Measurements from ENCODE around the gene ARPIN. TPM values are rescaled to one million over a fixed set of nuclear protein-coding genes. Genes with fewer than 3 reads are reported as not detected.
"Not testable (repeated sequence)": the region's sequence is repeated elsewhere in the genome, so short reads cannot be mapped to it uniquely, and the experiment has no call there.

The ARPIN gene
- 19.6 and 20.4 TPM in 2 replicates for total RNA-seq
- long read RNA-seq, full-length matches to known transcripts, result 5 of 7 reads
- long read RNA-seq, partial matches to known transcripts, result 0 of 7 reads
- long read RNA-seq, other reads (novel, unspliced or antisense), result 2 of 7 reads

DNA sequence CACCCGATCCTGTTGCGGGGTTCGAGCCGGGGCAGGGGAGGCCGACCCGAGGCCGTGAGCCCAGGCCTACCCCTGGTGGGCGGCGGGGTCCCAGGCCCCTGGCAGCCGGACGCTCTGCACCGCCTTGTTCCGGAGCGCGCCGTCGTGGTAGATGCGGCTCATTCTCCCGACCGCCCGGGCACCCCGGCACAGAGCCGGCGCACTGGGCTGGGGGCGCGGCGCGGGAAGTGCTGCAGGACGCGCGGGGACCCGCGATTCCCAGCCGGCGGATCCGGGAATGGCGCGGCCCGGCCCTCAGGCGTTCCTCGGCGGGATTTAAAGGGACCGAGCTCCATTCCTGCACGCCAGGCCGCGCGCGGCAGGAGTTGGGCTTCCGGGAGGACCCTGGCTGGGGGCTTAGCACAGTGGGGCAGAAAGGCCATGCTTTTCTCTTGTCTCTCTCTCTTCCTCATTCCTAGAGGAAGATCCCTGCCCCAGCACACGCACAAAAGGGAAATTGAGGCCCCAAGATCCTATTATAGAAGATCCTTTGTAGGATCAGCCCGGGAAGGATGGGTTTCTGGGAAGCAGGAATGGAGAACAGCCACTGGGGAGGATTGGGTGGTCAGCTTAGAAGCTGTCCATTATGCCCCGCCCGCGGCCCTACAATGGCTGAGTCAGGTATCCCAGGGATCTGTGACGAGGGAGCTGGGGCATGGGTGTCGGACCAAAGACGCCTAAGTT lies at the start of gene ARPIN:
Gene ARPIN (minus strand): TSS at position 279 of the 723 bp plus-strand sequence. CDS start 117 bp downstream, at position 162.
- TF ChIP-seq, protein P1, sequence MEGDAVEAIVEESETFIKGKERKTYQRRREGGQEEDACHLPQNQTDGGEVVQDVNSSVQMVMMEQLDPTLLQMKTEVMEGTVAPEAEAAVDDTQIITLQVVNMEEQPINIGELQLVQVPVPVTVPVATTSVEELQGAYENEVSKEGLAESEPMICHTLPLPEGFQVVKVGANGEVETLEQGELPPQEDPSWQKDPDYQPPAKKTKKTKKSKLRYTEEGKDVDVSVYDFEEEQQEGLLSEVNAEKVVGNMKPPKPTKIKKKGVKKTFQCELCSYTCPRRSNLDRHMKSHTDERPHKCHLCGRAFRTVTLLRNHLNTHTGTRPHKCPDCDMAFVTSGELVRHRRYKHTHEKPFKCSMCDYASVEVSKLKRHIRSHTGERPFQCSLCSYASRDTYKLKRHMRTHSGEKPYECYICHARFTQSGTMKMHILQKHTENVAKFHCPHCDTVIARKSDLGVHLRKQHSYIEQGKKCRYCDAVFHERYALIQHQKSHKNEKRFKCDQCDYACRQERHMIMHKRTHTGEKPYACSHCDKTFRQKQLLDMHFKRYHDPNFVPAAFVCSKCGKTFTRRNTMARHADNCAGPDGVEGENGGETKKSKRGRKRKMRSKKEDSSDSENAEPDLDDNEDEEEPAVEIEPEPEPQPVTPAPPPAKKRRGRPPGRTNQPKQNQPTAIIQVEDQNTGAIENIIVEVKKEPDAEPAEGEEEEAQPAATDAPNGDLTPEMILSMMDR (IDR thresholded peaks at IDR 0.05; ENCODE audit: unreplicated experiment), result peak; percentile 14
- peaks cover 16% of the 10 kb centered on the region for H3K4me1 Mint-ChIP-seq (ENCODE audit: low read depth)
- no peaks in the 10 kb centered on the region for H3K9me3 Mint-ChIP-seq (ENCODE audit: low read depth)
- peaks cover 7% of the 10 kb centered on the region for H3K36me3 Mint-ChIP-seq (ENCODE audit: insufficient read depth)
- peak; percentile 43 for DNase-seq (ENCODE audit: low spot score, unreplicated experiment)
- peak within 1 kb of the TSS; percentile 80 for H3K4me3 Mint-ChIP-seq (ENCODE audit: low read depth)
- peaks cover 3% of the 10 kb centered on the region for H3K27me3 Mint-ChIP-seq
- peak within 1 kb of the TSS; percentile 87 for H3K27ac Mint-ChIP-seq

DNA sequence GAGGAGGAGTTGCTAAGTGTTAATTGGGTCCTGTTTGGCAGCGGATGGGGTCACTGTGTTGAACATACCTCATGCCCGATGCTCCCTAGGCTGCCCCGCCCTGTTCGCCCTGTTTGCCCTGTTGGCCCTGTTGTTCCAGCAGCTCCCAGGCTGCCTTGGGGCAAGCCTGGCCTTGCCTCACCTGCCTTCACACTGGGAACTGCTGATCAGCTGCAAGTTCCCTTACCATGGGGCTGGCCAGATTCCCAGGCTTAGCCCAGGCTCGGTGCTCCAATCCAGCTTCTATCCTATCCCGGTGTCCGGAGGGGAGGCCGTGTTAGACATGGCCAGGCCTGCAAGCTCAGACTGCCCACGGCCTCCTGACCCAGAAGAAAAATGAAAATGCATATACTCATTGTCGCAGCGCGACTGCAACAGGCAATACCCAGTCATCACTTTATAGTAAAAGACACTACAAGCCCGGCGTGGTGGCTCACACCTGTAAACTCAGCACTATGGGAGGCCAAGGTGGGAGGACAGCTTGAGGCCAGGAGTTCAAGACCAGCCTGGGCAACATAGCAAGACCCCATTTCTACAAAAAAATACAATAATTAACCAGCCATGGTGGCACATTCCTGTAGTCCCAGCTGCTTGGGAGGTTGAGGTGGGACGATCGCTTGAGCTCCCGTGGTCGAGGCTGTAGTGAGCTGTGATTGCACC lies 45.5 kb upstream of the ARPIN start:
- TF ChIP-seq, protein P1 (IDR thresholded peaks at IDR 0.05; ENCODE audit: unreplicated experiment), result no peak
- no peak for DNase-seq (ENCODE audit: low spot score, unreplicated experiment)
- Mint-ChIP-seq H3K9me3 (ENCODE audit: low read depth) (peaks cover 4% of the 10 kb centered on the region), H3K36me3 (ENCODE audit: insufficient read depth) (no peaks in the 10 kb centered on the region), H3K27ac (peak overlapping the region; percentile 37), H3K4me3 (ENCODE audit: low read depth) (no peak overlapping the region), H3K4me1 (ENCODE audit: low read depth) (peaks cover 11% of the 10 kb centered on the region), H3K27me3 (no peaks in the 10 kb centered on the region)

DNA sequence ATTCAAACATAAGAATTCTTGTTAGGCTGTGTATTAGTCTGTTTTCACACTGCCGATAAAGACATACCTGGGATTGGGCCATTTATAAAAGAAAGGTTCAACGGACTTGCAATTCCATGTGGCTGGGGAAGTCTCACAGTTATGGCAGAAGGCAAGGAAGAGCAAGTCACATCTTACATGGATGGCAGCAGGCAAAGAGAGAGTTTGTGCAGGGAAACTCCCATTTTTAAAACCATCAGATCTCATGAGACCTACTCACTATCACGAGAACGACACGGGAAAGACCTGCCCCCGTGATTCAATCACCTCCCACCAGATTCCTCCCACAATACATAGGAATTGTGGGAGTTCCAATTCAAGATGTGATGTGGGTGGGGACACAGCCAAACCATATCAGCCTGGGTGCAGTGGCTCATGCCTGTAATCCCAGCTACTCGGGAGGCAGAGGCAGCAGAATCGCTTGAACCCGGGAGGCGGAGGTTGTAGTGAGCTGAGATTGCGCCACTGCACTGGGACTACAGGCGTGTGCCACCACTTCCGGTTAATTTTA lies 42.8 kb upstream of the ARPIN start:
- H3K36me3 Mint-ChIP-seq (ENCODE audit: insufficient read depth); DNase-seq (ENCODE audit: low spot score, unreplicated experiment); H3K27me3 Mint-ChIP-seq; H3K4me3 Mint-ChIP-seq (ENCODE audit: low read depth); H3K9me3 Mint-ChIP-seq (ENCODE audit: low read depth); H3K27ac Mint-ChIP-seq: not testable (repeated sequence)
- peaks cover 19% of the 10 kb centered on the region for H3K4me1 Mint-ChIP-seq (ENCODE audit: low read depth)

DNA sequence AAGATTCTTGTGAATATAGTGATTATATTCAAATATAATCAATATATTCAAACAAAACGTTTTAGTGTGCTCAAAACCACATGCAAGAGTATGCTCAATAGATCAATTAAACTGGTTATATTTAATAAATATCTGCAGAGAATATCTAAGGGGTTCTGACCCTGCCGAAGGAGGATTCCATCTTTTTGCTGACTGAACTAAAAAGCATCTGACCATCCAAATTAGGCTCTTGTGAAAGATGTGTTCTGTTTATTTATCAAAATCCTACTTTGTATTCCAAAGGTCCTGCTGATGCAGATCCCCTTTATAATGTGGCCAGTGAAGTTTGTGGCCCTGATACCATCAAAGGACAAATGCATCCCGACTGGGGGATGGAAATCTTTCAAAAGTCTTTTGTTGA lies 41.8 kb upstream of the ARPIN start:
- Mint-ChIP-seq H3K27ac (peak overlapping the region; percentile 88), H3K36me3 (ENCODE audit: insufficient read depth) (no peaks in the 10 kb centered on the region), H3K4me3 (ENCODE audit: low read depth) (no peak overlapping the region), H3K27me3 (no peaks in the 10 kb centered on the region), H3K4me1 (ENCODE audit: low read depth) (peaks cover 19% of the 10 kb centered on the region), H3K9me3 (ENCODE audit: low read depth) (peaks cover 4% of the 10 kb centered on the region)
- TF ChIP-seq, protein P1 (IDR thresholded peaks at IDR 0.05; ENCODE audit: unreplicated experiment), result no peak
- DNase-seq (ENCODE audit: low spot score, unreplicated experiment), result no peak

DNA sequence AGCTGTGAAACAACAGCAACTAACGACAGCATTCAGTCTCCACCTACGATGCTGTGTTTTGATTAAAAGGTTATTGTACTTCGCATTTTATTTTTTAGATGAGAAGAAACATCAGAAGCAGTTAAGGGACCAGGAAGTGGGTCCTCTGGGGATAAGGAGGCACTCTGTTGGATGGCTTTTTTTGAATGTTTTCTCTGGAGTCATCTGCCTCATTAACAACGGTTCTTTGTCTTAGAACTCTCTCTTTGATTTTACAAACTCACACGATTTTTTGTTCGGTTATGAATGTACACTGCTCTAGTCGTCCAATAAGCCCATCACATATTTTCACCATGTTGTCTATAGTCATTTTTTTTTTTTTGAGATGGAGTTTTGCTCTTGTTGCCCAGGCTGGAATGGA lies 36.0 kb upstream of the ARPIN start:
- Mint-ChIP-seq H3K9me3 (ENCODE audit: low read depth) (peaks cover 4% of the 10 kb centered on the region), H3K27me3 (no peaks in the 10 kb centered on the region), H3K4me3 (ENCODE audit: low read depth) (no peak overlapping the region), H3K4me1 (ENCODE audit: low read depth) (peaks cover 19% of the 10 kb centered on the region), H3K27ac (no peak overlapping the region), H3K36me3 (ENCODE audit: insufficient read depth) (no peaks in the 10 kb centered on the region)
- TF ChIP-seq, protein P1 (IDR thresholded peaks at IDR 0.05; ENCODE audit: unreplicated experiment), result no peak
- no peak for DNase-seq (ENCODE audit: low spot score, unreplicated experiment)
